Kidney glomerular epithelial cell (primary cell): ENCODE results near the gene FSTL1.

Experiments used
- DNase-seq: peaks from one replicate; lab custom pipeline; 2025; lab: John Stamatoyannopoulos, UW

Gene FSTL1

DNA sequence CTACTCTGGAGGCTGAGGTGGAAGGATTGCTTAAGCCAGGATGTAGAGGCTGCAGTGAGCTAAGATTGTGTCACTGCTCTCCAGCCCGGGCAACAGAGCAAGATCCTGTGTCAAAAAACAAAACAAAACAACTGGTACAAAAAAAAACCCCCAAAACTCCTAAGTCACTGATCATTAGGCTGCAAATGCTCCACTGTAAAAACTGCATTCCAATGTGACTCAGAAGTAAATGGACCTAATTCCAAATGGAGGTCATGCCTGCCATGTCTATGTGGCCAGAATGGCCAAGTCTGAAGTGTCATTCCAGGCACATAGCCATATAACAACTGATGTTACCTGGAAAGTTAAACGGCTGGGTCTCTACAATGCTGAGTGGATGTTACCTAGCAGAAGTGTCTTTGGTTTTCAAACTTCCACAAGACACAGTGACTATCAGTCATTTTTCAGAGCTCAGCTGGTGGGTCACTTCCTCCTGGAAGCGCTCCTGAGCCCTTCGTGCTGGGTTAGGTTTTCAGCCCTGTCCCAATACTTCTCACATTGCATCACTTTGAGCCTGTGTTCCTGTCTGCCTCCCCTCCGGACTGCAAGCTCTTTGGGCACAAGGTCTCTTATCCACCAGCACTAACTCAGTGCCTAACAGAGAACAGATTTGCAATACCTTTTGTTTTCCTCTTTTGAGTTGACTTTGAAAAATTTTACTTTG, 10.6 kb downstream of the FSTL1 start:
- DNase-seq: no peak

DNA sequence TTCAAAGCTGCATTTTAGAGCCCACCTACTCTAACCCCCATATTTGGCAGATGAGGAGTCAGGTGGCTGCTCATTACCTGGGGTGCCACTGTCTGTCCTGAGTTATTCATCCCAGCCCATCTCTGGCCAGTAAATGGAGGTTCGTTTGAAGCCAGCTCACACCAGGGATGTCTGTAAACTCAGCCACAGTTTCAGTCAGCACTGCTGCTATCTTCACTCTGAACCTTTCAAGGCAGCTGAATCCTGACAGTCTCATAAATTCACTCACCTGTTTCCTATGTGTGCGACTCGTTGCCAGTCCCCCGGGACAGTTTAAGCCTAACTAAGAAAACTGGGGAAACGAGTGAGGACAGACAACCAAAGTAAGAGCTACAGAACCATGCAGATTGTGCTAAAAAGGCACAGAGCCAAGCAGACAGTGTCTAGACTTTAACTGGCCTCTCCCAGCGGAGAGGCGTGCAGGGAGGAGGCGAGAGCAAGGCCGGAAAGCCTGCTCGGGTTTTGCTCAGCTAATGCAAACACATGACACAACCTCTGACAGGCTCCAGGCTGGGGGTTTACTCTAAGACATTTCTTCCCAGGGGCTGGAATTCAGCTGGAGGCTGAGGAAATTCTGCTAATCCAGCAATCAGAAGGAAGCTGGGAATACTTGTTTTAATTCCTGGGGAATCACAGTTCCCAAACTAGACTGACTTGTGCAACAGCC, 12.0 kb downstream of the FSTL1 start:
- peak; percentile 89 for DNase-seq

DNA sequence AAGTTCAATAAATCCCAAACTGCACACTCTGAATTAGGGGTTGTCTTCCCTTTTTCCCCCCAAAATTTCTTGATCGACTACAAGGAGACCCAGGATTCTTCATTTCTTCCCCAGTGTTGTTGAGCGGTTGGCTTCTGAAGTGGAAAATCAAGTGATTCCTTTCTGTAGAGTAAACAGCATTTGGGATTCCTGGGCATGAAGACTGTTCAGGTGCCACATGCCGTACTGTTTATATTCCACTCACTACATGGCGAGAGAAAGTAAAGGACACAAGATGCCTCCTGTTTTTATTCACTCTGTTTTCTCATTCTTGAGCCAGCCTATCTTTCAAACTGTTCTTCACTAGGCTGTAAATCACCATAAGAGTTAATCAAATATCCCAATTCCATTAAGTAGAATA, 12.6 kb downstream of the FSTL1 start:
- DNase-seq: no peak

DNA sequence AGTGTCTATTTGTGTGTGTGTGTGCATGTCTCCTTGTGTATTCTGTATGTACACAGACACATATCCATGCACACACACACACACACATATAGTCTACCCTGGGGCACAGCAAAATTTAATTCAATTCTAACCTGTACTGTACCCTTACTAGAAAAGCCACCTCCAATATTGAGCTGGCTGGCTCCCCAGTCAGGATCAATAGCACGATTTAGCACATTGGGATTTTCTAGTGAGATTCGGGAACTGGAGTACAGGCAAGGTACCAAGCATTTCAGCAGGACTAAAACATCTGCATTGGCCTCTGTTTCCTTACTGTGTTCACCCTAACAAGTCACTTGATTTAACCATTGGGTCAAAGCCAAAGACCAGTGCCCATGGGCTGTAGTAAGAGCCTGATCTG, 13.2 kb downstream of the FSTL1 start:
- no peak for DNase-seq

DNA sequence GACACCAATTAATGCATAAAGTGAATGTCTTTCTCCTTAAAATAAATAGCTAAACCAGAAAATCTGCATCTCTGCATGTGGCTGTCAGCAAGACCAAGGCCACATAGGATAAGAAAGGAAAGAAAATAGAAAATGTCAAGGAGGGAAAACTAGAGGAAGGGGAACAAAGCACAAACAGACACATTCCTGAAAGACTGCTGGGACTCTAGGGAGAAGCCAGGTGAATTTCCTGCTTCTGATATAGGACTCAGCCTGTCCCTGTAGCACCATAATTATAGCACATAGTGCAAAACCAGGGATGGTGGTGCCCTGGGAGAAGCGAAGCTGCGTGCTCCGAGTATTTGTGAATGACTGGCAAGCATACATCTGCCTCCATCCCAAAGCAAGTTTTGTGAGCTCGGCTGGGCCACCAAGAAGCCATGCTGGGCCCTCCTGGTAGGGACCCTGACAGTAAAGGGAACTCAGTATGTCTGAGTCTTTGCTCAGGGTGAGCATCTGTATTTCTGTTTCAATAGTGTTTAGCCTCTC, 14.2 kb downstream of the FSTL1 start:
- DNase-seq: peak; percentile 16

DNA sequence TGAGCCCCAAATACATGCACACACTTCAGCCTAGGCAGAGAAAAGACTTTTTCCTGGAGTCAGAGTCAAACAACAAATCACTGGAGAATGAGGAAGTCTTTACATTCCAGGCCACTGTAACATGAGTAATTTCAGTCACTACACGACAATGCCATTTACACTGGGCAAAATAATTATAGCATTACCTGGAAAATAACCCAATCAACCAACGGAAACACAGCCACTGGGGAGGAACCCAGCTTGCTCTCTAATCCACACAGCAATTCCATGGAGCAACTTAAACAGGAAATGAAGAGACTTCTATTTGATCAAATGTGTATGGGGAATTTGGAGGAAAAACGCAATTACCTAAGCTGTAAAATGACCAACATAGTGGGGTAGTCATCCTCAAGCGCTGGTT, 15.2 kb downstream of the FSTL1 start:
- peak; percentile 84 for DNase-seq

DNA sequence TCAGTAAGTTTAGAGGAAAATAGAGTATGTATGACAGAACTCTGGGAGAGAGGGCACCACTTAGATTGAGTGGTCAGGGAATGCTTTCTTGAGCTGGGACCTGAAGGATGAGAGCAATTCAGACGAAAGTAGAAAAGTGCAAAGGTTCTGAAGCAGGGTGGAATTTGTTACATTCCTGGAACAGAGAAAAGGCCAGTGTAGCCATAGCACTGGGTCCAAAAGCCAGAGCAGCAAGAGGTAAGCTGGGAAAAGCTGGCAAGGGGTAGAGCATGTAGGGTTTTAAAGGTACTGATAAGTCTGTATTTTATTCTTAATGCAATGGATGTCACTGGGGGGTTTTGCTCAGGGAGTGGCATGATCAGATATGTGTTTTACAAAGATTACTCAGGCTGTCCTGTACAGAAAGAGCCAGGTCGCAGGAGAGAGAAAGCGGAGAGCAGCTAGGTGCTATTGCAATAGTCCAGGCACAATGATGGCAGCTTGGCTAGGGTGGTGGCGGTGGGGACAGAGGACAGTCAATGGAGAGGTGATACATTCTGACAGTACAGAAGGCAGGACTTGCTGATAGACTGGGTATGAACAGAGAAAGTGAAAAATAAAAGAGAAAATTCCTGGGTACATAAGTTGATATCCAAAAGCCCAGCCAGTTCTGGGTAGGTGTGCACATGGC, 17.0 kb downstream of the FSTL1 start:
- DNase-seq: no peak

DNA sequence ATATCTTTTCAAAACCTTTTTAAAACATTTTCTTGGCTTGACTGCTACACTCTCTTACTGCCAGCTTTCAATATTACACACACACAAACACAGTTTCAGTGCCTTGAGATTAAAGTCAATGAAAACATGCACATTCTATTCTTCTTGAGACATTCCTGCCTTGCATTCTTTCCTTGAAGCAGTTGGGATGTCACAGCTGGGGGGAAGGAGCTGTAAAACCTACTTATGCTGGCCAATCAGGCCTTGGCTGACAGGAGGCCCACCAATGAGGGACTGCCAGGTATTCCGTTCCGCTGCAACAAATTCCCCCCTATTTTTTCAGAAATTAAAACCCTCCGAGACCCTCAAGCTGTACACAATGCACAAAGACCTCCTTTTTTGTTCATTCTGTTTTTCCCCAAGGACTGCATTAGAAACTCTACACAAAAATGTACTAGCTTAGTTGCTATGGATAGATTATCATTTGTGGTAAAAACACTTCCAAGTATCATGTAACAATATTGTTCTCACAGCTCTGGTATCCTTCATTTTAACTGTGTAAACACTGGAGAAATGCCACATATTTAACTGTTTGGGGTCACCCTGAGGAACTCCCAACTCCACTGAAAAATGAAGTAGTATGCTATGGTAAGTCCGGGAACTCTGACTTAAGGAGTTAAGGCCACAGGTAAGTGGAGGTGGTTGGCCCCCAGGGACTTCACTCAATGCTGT, 18.5 kb downstream of the FSTL1 start:
- peak; percentile 72 for DNase-seq

DNA sequence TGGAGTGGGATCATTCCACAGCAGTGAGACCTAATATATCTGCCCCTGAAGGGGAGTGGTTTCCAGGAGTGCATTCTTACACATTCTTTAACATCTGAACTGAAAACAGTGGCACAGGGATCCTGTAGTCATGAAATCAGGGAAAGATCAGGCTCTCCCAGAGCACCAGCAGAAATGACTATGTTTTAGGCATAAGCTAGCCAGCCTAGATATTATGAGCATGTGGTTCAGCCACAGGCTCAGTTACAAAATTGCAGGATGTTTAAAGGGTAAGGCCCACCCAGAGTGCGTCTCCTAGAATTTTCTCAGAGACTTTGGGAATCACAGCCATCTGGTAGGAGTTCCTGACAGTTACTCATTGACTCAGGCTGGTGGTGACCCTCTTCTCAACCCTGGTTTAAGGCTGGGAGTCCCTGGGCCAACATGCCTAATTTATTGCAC, 20.9 kb downstream of the FSTL1 start:
- DNase-seq: no peak

DNA sequence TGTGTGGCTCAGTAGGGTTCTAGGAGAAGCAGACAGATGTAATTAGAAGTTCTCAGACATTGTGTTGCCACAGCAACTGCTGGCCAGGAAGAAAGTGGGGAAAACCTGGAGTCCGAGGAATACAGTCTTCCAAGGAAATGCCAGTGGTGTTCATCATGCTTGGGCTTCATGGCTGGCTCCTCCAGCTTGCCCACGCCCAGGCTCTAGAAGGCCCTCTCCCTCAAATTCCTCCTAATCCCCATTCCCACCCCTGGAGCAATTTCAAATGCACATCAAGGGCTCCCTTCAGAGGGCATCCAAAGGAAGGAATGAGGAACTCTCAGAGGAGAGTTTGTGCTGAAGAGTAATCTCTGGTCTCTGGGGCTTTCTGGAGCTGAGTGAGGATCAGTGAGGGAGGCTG, 21.9 kb downstream of the FSTL1 start:
- DNase-seq: no peak

DNA sequence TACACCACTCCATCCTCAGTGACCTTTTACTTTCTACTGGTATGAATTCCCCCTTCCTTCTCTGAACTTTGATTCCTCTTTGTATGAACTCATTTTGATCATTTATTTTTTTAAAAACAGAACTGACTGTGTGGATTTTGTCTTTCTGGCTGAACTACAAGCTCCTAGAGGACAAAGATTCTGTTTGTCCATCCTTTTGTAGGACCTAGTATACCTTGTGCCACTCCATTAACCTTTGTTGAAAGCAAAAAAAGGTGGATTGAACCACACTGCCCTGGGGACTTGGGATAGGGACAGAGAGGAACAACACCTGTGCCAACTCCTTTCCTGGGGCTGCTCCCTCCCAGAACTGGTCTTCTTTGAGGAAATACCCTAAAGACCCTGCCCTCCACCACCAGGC, 23.6 kb downstream of the FSTL1 start:
- no peak for DNase-seq

DNA sequence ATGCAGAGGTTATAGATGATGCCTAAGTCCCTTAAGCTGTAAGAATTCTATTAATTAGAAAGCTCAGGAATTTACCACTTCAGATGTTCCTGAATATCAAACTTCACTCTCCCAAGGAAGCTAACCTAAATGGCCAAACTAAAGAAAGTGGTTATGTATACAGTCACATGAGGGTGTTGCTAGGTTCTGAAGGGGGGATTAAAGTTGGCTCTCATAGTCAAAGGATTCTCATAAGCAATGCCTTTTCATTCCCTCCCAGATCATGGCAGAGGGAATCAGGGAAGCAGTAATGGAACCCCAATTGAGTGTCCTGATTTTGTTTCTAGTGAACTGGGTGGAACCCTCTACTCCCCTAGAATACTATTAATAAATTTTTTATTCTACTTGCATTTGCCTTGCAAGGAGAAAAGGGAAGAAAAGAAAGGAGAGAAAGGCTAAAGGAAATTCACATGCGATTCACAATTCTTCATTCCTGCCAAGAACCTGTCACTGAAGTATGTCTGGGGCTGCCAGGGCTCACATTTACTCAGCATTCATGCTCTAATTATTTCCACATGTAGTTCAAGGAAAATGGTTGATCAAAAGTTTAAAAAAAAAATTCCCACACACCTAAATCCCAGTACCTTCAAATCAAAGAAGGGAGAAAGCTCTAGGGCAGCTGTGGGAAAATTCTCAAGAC, 25.1 kb downstream of the FSTL1 start:
- DNase-seq: peak; percentile 49

DNA sequence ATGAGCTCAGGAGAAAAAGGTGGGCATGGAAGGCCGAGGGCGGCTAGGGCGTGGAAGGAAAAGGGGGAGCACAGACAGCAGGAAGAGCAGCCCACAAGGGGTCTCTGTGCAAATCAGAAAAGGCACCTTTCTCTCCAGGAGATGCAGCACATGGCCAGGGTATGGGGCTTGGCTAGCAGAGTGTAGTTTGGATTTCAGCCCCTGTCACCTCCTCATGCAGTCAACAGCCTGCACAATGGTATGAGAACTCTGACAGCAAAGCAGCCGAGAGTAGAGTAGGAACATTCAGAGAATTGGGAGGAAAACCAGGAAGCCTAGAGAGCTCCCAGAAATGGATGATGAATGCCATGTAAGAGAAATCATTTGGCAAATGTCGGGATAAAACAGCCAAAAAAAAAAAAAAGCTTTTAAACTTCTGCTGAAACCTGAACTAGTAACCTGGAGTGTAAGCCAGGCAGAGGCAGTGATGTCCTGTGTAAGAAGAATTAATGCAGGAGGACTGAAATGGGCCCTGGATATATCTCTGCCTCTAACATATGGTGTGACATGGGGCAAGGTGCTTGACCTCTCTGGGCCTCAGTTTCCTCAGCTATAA, 25.7 kb downstream of the FSTL1 start:
- no peak for DNase-seq

DNA sequence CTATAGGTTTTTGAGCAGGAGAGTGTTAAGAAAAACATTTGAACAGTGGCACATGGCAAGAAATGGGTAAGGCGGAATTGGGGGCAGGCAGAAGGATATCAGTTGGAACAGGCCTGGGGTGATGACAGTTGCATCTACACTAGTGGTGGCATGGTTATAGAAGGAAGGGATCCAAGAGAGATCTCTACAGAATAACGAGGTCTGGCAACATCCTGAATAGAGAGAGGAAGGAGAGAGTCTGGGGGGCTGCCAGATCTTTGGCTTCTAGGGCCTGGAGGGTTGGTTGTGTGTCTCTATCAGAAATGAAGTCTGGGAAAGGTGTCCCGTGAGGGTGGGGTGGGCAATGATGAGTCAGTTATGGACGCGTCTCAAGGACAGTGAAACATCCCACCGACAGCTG, 26.3 kb downstream of the FSTL1 start:
- no peak for DNase-seq

DNA sequence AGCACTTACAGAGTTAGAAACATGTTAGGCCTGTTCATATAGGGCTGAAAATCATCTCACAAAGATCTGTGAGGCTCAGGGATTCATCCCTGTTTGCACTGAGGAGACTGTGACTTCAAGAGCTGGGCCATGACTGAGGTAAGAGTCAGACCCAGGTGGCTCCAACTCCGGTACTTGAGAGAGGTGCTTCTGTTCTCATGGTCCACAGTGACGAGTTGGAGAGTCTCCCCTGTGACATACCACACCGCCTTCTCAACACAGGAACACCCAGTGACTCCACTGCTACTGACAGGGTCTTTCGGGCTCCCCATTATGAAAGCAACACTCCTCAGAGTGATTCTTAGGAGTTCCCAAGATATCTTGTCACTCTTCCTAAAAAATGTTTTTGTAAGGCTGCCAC, 27.4 kb downstream of the FSTL1 start:
- DNase-seq: no peak

DNA sequence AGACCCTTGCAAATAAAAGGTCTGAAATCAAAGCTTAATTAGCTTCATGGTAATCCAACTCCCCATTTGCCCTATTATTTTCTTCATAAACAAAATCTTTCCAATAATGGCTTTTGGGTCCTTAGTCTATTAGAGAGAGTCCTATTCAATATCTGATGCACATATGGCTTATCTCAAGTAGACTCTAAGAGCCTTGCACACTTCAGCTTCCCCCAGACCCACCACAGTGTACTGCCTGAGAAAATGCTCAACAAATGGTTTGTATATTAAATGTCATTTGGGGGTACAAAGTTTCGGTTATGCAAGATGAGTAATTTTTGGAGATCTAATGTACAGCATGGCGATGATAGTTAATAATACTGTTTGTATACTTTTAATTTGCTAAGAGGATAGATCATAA, 28.9 kb downstream of the FSTL1 start:
- DNase-seq: no peak

DNA sequence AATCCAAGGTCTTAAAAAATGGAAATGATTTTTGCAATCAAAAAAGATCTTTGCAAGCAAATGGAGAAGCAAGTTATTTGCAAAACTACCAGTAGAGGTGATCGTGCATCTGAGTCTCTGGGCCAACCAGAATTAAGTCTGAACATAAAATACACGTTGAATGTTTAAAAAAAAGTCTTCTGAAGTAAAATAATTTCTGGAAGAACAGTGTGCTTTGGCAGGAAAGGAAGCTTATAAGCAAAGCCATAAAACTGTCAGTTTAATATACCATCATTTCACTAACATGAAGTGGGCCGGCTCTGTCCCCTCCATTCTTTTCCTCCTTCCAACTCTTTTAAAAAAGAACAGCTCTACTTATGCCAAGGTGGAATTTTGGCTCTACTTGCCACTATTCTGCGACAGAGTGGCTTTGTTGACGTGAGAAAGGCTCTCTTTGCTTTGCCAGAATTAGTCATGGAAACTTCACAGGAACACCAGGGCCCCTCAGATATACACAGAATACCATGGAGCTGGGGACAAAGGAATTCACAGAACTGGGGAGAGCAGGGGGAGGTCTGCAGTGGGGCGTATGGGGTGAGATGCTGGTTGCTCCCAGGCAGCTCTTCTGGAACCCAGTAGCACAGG, 29.8 kb downstream of the FSTL1 start:
- DNase-seq: no peak

DNA sequence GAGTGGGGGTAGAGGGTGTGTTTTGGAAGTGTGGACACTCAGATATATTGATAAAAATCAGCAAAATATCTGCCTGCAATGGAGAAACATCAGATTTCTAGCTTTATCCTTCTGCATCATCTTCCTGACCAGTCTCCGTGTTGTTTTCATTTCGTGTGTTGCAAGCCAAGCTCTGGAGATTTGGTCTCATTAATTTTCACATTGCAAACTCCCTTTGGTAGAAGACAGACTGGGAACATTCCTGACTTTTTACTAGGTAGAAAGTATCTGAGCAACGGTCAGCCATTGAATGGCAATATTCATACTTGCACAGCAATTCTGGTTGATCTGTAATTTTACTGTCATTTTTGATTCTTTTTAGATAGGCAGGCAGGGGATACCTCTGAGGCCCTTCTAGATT, 30.4 kb downstream of the FSTL1 start:
- DNase-seq: no peak

DNA sequence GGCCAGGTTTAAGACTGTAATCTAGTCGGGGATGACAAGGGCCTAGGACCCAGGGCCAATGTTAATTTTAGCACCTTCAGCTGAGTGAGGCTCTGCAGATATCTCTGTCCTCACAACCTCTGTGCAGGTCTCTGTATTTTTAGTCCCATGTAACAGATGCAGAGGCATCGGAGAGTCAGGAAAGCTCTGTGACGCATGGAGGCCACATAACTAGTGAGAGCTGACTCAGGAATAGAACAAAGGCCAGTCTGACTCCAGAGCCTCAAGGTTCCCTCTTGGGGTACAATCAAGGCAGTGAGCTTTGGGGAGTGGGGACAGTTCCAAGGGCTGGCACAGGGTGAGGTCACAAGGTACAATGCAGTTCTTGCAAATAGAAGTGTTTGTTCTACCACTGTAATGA, 31.0 kb downstream of the FSTL1 start:
- no peak for DNase-seq

DNA sequence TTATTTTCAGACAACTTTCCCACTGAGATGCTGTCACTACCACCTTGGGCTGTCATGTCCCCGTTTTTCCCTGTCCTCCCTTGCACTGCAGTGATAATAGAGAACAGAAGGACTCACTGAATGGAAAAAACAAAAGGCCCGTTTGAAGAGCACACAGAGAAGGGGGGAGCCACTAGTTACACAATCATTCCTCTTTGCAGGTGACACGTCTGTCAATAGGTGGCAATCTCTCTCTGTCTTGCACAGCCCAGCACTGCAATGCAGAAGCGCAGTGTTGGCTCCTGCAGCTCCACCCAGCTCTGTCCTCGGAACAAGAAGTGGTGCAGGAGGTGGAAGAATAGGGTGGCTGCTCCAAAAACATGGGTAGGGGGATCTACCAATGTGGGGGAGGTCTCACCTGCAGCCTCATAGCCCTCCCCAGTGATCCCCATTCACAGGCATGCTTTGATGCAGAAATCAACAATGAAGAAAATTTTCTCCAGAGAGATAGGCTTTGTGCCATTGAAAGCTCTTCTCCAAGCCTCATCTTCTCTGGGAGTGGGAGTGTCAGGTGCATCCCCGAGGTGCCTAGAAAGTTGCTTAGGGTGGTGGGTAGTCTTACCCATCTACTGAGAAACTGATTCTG, 31.8 kb downstream of the FSTL1 start:
- peak; percentile 41 for DNase-seq
